ENCODE data around the gene TIGD1. TPM values are rescaled to one million over a fixed set of nuclear protein-coding genes. Genes with fewer than 3 reads are reported as not detected.

TIGD1 gene
- total RNA-seq, 1 experiment from 2014 or later, result 6.0 TPM

GRCh38 chr2:232547991-232548390, 2.4 kb downstream of the TIGD1 start:
- Histone ChIP-seq H3K9me2 (ENCODE audit: insufficient read depth) (no peaks in the 10 kb centered on the region), H3K27ac (ENCODE audit: low read depth, low read length) (no peak overlapping the region), H3K27me3 (ENCODE audit: insufficient read depth, low read length) (no peaks in the 10 kb centered on the region), H3K4me2 (ENCODE audit: low read length) (no peak overlapping the region), H2AFZ (ENCODE audit: low read depth, low read length, poor library complexity, severe bottlenecking) (no peak overlapping the region), H3K36me3 (ENCODE audit: control insufficient read depth in 1 of 2, insufficient read depth in 2 of 2, low read length in 2 of 2) (peaks cover 2 to 20% of the 10 kb centered on the region in 2 experiments; a peak in 2 of 4 replicates), H3K9me3 (ENCODE audit: control insufficient read depth in 1 of 2, insufficient read depth in 1 of 2, low read depth in 1 of 2, low read length in 2 of 2) (no peaks in the 10 kb centered on the region; a peak in 1 of 4 replicates), H3K4me3 (replicated peaks in 1 of 2; ENCODE audit: low read depth in 1 of 2, low read length in 2 of 2) (no peak overlapping the region), H3K79me2 (ENCODE audit: insufficient read depth, low read length) (peaks cover 54% of the 10 kb centered on the region), H3K4me1 (ENCODE audit: control insufficient read depth in 1 of 2, insufficient read depth in 2 of 2, low read length in 2 of 2) (peaks cover 5 to 15% of the 10 kb centered on the region in 2 experiments; a peak in 3 of 4 replicates), H4K20me1 (ENCODE audit: insufficient read depth) (no peaks in the 10 kb centered on the region), H3K9ac (ENCODE audit: low read length) (no peak overlapping the region)
- ChIA-PET POLR2A (no interaction called here), CTCF (no interaction called here), RAD21 (ENCODE audit: low non-redundant PET in 1 of 2, low total read pairs in 2 of 2, uncharacterized antibody in 2 of 2, unreplicated experiment in 2 of 2) (no interaction called here)
- BruUV-seq (replicated peaks), result no TSS peak
- no peak for TF ChIP-seq ZBTB33 (IDR thresholded peaks at IDR 0.05; ENCODE audit: extremely low read depth, insufficient replicate concordance, low read length)
- no peak for TF ChIP-seq CEBPB (IDR thresholded peaks at IDR 0.05; ENCODE audit: low read depth)
- TF ChIP-seq SRF (IDR thresholded peaks at IDR 0.05; ENCODE audit: low read depth), result no peak
- TF ChIP-seq, protein P1, sequence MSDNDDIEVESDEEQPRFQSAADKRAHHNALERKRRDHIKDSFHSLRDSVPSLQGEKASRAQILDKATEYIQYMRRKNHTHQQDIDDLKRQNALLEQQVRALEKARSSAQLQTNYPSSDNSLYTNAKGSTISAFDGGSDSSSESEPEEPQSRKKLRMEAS (IDR thresholded peaks at IDR 0.05), result no peak
- TF ChIP-seq RAD21 (IDR thresholded peaks at IDR 0.05; ENCODE audit: low read depth), result no peak
- TF ChIP-seq POLR2AphosphoS5 (IDR thresholded peaks at IDR 0.05; ENCODE audit: low read depth, low read length), result no peak
- no peak for TF ChIP-seq JUND (IDR thresholded peaks at IDR 0.05)
- TF ChIP-seq YY1 (IDR thresholded peaks at IDR 0.05; ENCODE audit: extremely low read depth, insufficient replicate concordance, low read depth, low read length), result no peak
- no peak for TF ChIP-seq EZH2phosphoT487 (IDR thresholded peaks at IDR 0.05; ENCODE audit: borderline replicate concordance)
- ATAC-seq, result no peak
- intact Hi-C loops (cut with micrococcal nuclease), result no loop called here
- DNase-seq (ENCODE audit: low read depth, low spot score), result no peak
